GM18951 (cell line): ENCODE measurements around the gene RBM22.

Experiments
- POLR2A ChIP-seq: IDR thresholded peaks from 4 replicates; pipeline ENCODE4 v1.6.1; 2011; ENCODE audit warnings: mild to moderate bottlenecking; ENCODE audit not compliant: insufficient read length, insufficient read depth; ENCODE audit errors: extremely low read depth
- in situ Hi-C: fragments of 300-500 bp; cut with MboI; formaldehyde crosslinking; loops from one replicate; pipeline ENCODE4 v1.12.0; 2022; ENCODE audit warnings: low sequenced_read_pairs, mixed read lengths, inconsistent platforms; ENCODE audit not compliant: unreplicated experiment

The RBM22 gene

DNA sequence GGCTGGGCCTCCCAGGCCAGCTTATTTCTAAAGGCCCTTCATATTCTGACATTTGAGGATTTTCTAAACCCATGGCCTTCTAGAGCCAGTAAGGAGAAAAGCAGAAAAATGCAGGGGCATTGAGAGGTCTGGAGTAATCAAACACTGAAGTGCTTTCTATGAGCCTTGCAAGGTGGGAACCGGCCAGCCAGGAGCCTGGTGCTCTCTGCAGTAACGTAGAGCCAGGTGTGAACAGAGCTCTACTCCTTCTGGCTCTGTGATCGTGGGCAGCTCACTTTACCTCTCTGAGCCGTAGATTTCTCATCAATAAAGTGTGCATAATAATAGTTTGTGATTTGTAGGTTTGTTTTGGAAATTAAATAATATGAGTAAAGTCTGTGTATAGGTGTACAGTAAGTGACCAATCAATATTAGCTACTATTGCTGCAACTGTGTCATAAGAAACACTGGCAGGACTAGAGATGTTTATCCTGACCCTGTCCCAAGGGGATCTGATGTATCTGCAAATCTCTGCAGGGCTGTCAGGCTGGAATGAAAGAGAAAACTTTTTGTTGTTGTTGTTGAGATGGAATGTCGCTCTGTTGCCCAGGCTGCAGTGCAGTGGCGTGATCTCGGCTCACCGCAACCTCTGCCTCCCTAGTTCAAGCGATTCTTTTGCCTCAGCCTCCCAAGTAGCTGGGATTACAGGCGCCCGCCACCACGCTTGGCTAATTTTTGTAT lies 57.7 kb downstream of the RBM22 start:
- TF ChIP-seq POLR2A: no peak
- in situ Hi-C loops: loop anchor here (5.0 kb wide), 1 partner anchor 76 kb away; no protein-coding TSS in a partner anchor

DNA sequence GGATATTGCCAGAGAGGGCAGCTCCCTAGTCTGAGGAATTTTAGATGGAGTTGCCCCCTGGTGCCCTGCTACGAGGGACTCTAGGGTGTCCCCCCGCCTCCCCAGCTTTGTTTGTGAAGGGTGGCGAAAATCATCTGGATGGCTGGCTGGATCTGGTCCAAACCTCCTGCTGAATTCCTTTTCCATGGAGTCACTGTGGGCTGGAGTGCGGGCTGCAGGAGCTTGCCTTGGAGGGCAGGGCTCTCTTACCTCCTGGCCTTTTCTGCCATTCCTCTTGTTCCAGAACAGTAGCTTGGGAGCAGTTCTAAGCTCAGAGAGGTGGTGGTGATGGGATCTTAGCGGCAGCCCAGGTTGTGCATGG lies 58.3 kb downstream of the RBM22 start:
- no peak for TF ChIP-seq POLR2A
- in situ Hi-C loops: loop anchor here (5.0 kb wide), 1 partner anchor 75 kb away; no protein-coding TSS in a partner anchor

DNA sequence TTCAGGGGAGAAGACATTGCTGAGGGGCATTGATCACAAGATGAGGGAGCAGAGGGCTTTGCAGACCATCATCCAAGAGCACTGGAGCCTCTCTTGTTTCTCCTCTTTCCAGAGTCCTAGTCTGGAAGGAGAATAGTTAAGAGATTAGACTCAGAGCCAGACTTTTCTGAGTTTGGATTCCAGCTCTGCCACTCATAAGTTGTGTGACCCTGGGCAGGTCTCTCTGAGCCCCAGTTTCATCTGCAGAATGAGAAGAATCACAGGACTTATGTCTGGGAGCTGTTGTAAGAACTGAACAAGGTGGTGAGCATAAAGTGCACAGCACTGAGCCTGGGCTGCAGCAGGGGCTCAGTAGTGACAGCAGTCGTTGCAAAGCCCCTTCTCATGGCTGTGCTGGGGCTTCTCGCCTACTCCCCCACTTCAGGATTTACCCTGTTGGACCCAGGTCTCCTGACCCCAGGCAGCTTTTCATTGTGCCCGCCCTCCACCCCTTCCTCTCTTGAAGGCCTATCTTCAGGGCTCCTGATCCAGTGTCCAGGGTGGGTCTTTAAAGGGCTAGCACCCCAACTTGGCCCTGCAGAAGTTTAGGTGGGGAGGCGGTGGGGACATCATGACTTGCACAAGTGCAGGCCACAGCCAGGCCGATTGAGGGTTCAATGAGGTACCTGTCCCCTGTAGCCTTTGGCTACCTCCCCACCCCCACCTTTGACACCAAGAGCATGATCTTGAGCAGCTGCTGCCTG lies 58.9 kb downstream of the RBM22 start:
- in situ Hi-C loops: loop anchor here (5.0 kb wide), 1 partner anchor 75 kb away; no protein-coding TSS in a partner anchor
- TF ChIP-seq POLR2A: no peak

- no peak for TF ChIP-seq POLR2A
- in situ Hi-C loops: loop anchor here (5.0 kb wide), 1 partner anchor 74 kb away; no protein-coding TSS in a partner anchor
Observed at GRCh38 chr5:150641006-150641570, 59.8 kb downstream of the RBM22 start.
